ENCODE data around the gene CORO6.

CORO6 gene

DNA sequence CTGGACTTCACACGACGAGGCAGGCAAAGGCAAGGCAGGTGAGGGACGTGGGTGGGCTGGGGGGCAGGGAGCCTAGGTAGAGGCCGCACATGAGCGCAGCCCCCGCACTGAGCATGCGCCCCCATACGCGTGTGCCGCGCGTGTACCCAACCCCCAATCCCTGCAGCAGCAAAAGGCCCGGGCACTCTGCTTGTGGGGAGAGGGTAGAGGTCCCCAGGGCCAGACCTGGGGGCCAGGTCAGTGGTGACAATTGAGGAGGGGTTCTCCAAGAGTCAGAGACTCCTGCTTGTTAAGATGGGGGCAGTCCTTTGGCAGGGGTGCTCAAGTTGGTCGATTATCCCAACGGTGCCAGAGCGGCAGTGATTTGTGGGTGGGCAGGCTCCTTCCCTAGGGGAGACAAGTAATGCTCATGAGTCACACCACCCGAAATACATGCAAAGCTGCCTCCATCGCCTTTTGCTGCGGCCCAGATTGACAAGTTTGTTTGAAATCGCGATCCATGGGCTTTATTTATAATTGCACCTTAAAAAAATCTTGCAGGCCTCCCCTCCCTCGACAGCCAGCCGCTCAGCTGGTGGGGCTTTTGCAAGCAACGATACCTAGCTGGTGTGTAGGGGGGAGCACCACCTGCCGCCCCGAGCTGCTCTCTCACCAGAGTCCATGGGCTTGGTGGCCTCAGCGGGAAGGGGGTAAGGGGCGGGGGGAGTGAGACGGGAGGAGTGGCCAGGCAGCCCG is 32.1 kb downstream of the CORO6 start:
- ChIA-PET CTCF (interaction anchor here (0.7 to 5.4 kb wide), 6 partner anchors 10 to 210 kb away, joined by 3 to 71 read pairs (median 8); partner anchors contain the start of gene ABHD15), POLR2A (ENCODE audit: low non-redundant PET) (interaction anchor here (1.1 kb wide), 1 partner anchor 10 kb away, joined by 3 read pairs; no protein-coding TSS in a partner anchor)
- peak overlapping the region; percentile 99 for H3K27ac ChIP-seq
- TF ChIP-seq, protein P1, sequence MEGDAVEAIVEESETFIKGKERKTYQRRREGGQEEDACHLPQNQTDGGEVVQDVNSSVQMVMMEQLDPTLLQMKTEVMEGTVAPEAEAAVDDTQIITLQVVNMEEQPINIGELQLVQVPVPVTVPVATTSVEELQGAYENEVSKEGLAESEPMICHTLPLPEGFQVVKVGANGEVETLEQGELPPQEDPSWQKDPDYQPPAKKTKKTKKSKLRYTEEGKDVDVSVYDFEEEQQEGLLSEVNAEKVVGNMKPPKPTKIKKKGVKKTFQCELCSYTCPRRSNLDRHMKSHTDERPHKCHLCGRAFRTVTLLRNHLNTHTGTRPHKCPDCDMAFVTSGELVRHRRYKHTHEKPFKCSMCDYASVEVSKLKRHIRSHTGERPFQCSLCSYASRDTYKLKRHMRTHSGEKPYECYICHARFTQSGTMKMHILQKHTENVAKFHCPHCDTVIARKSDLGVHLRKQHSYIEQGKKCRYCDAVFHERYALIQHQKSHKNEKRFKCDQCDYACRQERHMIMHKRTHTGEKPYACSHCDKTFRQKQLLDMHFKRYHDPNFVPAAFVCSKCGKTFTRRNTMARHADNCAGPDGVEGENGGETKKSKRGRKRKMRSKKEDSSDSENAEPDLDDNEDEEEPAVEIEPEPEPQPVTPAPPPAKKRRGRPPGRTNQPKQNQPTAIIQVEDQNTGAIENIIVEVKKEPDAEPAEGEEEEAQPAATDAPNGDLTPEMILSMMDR (conservative IDR thresholded peaks at IDR 0.05; ENCODE audit: low read depth), result no peak
- DNase-seq (ENCODE audit: low spot score), result peak; percentile 56

DNA sequence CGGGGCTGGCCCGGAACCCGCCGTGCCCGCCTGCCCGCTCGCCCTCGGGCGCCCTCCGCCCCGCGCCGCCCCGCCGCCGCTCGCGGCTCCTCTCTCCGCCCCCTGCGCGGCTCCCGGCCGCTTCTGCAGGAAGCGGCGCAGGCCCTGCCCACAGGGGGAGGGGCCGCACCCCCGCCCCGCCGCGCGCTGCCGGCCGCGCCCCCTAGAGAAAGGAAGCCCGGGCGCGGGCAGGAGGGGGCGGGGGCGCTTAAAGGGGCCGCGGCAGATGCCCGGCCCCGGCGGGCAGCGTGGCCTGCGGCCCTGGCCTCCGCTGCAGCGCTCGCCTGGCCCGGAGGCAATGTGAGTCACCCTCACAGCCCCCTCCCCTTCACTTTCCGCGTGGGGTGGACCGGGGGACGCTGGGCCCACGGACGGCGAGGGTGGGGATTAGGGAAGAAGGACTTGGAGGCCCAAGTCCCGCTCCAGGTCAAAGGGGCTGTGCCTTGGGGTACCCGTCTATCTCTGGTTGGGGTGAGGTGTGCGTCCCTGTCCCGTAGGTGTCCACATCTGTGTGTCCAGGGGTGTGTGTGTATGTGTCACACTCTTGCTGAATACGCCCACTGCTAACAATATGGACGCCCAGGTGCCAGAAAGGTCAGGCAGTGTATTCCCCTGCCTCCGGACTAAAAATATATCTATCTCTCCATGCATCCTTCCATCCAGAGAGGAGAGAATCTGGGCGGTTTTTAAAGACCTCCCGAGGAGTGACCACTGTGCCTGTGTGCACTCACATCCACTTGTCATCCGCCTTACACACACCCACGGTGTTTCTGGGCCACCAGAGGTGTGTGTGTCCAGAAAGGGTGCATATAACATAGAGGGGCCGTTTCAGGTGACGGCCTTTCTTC is 32.9 kb downstream of the CORO6 start, which contains the start of gene GIT1:
GIT1 (minus strand) TSS at position 125 of the 887 bp plus-strand sequence. CDS start 270 bp downstream, outside the sequence.
- peak within 1 kb of the TSS; percentile 99 for H3K27ac ChIP-seq
- CTCF ChIA-PET, result interaction anchor here (0.7 to 5.4 kb wide), 4 partner anchors 13 to 329 kb away, joined by 3 to 45 read pairs (median 6); no protein-coding TSS in a partner anchor
- DNase-seq (ENCODE audit: low spot score), result peak; percentile 89
- TF ChIP-seq, protein P1 (conservative IDR thresholded peaks at IDR 0.05; ENCODE audit: low read depth), result no peak
- POLR2A ChIA-PET (ENCODE audit: low non-redundant PET), result no interaction called here

DNA sequence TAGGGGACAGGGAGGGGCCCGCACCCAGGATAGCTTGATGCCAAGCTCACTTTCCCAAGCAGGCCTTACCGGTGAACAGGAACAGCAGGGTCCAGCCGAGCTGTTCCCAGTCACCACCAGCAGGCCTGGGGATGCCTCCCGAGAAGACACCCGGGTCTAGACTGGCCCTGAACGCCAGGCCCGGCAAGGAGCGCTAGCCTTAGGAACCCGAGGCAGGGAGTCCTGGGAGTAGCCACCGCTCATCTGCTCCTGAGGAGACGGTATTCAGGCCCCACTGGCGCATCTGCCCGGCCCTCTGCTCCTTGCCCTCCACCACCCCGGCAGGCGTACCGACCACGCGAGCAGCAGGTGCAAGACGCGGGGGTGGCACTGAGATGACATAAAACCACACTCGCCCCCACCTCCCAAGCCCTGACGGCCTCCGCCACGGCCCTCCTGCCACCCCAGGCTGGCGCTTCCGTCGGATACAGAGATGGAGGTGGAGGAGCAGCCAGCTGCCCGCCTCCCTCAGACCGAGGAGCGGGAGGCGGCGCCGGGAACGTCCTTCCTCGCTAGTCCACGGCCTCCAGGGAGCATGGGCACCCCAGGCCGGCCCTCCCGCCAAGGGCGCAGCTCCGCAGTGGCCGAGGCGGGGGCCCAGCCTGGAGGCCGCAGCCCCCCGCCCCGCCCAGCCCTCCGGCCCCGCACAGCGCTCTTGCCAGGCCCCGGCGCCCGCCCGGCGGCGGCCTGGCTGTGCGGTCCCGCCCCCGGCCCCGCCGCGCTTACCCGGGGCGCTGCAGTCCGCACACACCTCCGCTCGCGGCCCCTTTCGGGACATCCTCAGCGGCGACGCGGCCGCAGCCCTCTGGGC is 33.9 kb downstream of the CORO6 start:
- DNase-seq (ENCODE audit: low spot score), result no peak
- ChIA-PET POLR2A (ENCODE audit: low non-redundant PET) (interaction anchor here (0.7 kb wide), 1 partner anchor 439 kb away, joined by 3 read pairs; no protein-coding TSS in a partner anchor), CTCF (interaction anchor here (0.7 to 1.0 kb wide), 4 partner anchors 21 to 623 kb away, joined by 3 read pairs; no protein-coding TSS in a partner anchor)
- TF ChIP-seq, protein P1 (conservative IDR thresholded peaks at IDR 0.05; ENCODE audit: low read depth), result no peak
- H3K27ac ChIP-seq, result peak overlapping the region; percentile 99

DNA sequence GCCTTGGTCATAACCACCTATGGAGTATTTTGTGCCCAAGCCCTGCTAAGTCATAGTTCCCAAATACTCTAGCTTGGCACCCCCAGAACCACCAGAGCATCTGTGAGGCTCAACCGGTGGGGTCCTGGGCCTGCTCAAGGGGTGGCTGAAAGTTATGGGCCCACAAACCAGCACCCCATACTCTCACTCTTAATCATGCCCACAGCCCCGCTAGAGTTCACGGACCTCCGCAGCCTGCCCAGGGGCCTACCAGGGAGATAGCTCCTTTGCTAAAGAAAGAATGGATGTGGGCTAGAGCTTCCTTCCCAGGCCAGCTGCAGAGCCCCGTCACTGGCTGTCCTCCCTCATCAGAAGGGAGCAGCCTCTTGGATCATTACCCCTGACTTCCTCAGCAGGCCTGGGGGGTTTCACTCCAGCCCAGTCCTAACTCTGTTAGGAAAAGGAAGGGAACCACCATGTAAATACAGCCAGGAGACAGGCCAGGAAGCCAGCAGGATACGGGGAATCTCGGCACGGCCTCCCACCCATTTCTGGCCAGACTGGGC is 34.6 kb downstream of the CORO6 start:
- ChIA-PET POLR2A (ENCODE audit: low non-redundant PET) (no interaction called here), CTCF (interaction anchor here (0.7 to 1.0 kb wide), 3 partner anchors 20 to 622 kb away, joined by 3 read pairs; no protein-coding TSS in a partner anchor)
- H3K27ac ChIP-seq, result peak overlapping the region; percentile 99
- TF ChIP-seq, protein P1 (conservative IDR thresholded peaks at IDR 0.05; ENCODE audit: low read depth), result no peak
- DNase-seq (ENCODE audit: low spot score), result no peak

DNA sequence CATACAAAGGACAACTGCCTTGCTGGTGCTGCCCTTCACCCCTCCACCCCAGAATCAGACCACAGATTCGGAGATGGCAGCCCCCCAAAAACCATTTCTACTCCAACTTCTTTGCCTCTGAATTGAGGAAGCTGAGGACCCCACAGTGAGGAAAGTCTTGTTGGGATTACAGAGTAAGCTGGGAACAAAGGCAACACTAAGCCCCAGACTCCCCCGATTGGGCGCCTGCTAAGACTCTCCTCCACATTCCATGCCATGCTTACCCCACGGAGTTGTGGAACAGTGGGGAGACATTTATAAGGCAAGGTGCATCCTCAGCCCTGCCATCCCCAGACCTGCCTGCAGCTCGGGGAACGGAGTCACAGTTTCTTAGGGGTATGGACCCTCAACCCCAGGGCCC is 35.1 kb downstream of the CORO6 start:
- TF ChIP-seq, protein P1 (conservative IDR thresholded peaks at IDR 0.05; ENCODE audit: low read depth), result no peak
- H3K27ac ChIP-seq, result peak overlapping the region; percentile 99
- DNase-seq (ENCODE audit: low spot score), result no peak
- ChIA-PET POLR2A (ENCODE audit: low non-redundant PET) (no interaction called here), CTCF (no interaction called here)
